GM18511 (cell line): ENCODE results near the gene COPS8.

Experiments
- ATAC-seq: cut with Tn5 transposase; IDR thresholded peaks from one replicate; pipeline ENCODE4 v1.9.1; 2021; ENCODE audit warnings: mild to moderate bottlenecking, moderate library complexity; ENCODE audit not compliant: unreplicated experiment

COPS8 gene

GRCh38 chr2:237064203-237065070 lies 21.3 kb upstream of the COPS8 start:
- ATAC-seq = no peak

GRCh38 chr2:237065071-237065377 lies 20.7 kb upstream of the COPS8 start:
- peak; percentile 41 for ATAC-seq

- no peak for ATAC-seq
Measured at GRCh38 chr2:237066396-237066795, 19.3 kb upstream of the COPS8 start.

GRCh38 chr2:237068005-237068576 lies 17.6 kb upstream of the COPS8 start:
- no peak for ATAC-seq

- no peak for ATAC-seq
Measured at GRCh38 chr2:237072067-237072931, 13.4 kb upstream of the COPS8 start.

- no peak for ATAC-seq
Measured at GRCh38 chr2:237073552-237073951, 12.1 kb upstream of the COPS8 start.

GRCh38 chr2:237074211-237074993 lies 11.3 kb upstream of the COPS8 start:
- ATAC-seq = no peak

GRCh38 chr2:237075749-237076599 lies 9.7 kb upstream of the COPS8 start:
- no peak for ATAC-seq

- no peak for ATAC-seq
Measured at GRCh38 chr2:237081596-237081995, 4.1 kb upstream of the COPS8 start.

GRCh38 chr2:237083026-237083425 lies 2.7 kb upstream of the COPS8 start:
- no peak for ATAC-seq

GRCh38 chr2:237084444-237084843 lies 1.2 kb upstream of the COPS8 start:
- no peak for ATAC-seq

- no peak for ATAC-seq
Measured at GRCh38 chr2:237090906-237091305, 5.2 kb downstream of the COPS8 start.

GRCh38 chr2:237091779-237092436 lies 6.2 kb downstream of the COPS8 start:
- ATAC-seq = no peak

- ATAC-seq = no peak
Measured at GRCh38 chr2:237092506-237092905, 6.8 kb downstream of the COPS8 start.

GRCh38 chr2:237092920-237093781 lies 7.5 kb downstream of the COPS8 start:
- ATAC-seq = no peak

- no peak for ATAC-seq
Measured at GRCh38 chr2:237096201-237096600, 10.5 kb downstream of the COPS8 start.

- ATAC-seq = no peak
Measured at GRCh38 chr2:237096911-237097310, 11.2 kb downstream of the COPS8 start.

GRCh38 chr2:237097326-237097910 lies 11.7 kb downstream of the COPS8 start:
- ATAC-seq = no peak
